ENCODE results near the gene WWC2.
A peak's percentile ranks its signal among the peaks of the same experiment; 100 is the strongest.

DNA sequence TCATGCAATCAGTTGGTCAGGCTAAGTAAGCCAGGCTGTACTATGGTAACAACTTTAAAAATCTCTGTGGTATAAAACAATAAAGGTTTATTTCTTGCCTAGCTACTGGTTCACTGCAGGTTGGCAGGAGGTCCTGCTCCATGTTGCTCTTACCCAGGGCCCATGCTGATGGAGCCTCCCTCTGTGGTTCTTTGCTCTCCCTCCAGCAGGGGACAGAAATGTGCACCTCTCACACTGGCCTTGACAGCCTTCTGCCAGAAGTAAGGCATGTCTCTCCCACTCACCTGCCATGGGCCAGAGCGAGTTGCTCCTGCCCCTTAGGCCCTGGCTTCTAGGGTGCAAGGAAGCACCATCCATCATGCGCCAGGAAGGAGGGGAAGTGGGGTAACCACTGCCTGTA is 189.9 kb downstream of the WWC2 start:
- TF ChIP-seq POLR2AphosphoS5 (IDR thresholded peaks at IDR 0.05; ENCODE audit: low read depth, low read length) (no peak), POLR2A (IDR thresholded peaks at IDR 0.05; ENCODE audit: borderline replicate concordance, extremely low read depth, insufficient read depth, insufficient read length) (no peak), EZH2 (IDR thresholded peaks at IDR 0.05) (no peak), SIN3A (IDR thresholded peaks at IDR 0.05; ENCODE audit: low read depth) (no peak), EZH2phosphoT487 (IDR thresholded peaks at IDR 0.05; ENCODE audit: borderline replicate concordance) (no peak), YY1 (IDR thresholded peaks at IDR 0.05; ENCODE audit: extremely low read depth, insufficient replicate concordance, low read depth, low read length) (no peak), ZNF274 (IDR thresholded peaks at IDR 0.05; ENCODE audit: low read depth, low read length) (no peak), EGR1 (IDR thresholded peaks at IDR 0.05; ENCODE audit: low read depth) (no peak), SRF (IDR thresholded peaks at IDR 0.05; ENCODE audit: low read depth) (no peak), ZFX (IDR thresholded peaks at IDR 0.05) (no peak), CEBPB (IDR thresholded peaks at IDR 0.05; ENCODE audit: low read depth) (no peak)
- TF ChIP-seq, protein P1, sequence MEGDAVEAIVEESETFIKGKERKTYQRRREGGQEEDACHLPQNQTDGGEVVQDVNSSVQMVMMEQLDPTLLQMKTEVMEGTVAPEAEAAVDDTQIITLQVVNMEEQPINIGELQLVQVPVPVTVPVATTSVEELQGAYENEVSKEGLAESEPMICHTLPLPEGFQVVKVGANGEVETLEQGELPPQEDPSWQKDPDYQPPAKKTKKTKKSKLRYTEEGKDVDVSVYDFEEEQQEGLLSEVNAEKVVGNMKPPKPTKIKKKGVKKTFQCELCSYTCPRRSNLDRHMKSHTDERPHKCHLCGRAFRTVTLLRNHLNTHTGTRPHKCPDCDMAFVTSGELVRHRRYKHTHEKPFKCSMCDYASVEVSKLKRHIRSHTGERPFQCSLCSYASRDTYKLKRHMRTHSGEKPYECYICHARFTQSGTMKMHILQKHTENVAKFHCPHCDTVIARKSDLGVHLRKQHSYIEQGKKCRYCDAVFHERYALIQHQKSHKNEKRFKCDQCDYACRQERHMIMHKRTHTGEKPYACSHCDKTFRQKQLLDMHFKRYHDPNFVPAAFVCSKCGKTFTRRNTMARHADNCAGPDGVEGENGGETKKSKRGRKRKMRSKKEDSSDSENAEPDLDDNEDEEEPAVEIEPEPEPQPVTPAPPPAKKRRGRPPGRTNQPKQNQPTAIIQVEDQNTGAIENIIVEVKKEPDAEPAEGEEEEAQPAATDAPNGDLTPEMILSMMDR (IDR thresholded peaks at IDR 0.05 in 2 of 3, conservative IDR thresholded peaks at IDR 0.05 in 1 of 3; ENCODE audit: borderline replicate concordance in 1 of 3, insufficient read depth in 1 of 3, low read depth in 2 of 3, low read length in 2 of 3): 0 out of 6 replicates have a peak, but pooled peaks of 1 of the 3 experiments have one; percentile 3
- TF ChIP-seq, protein P2, sequence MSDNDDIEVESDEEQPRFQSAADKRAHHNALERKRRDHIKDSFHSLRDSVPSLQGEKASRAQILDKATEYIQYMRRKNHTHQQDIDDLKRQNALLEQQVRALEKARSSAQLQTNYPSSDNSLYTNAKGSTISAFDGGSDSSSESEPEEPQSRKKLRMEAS (IDR thresholded peaks at IDR 0.05): no peak
- TF ChIP-seq, protein P3, sequence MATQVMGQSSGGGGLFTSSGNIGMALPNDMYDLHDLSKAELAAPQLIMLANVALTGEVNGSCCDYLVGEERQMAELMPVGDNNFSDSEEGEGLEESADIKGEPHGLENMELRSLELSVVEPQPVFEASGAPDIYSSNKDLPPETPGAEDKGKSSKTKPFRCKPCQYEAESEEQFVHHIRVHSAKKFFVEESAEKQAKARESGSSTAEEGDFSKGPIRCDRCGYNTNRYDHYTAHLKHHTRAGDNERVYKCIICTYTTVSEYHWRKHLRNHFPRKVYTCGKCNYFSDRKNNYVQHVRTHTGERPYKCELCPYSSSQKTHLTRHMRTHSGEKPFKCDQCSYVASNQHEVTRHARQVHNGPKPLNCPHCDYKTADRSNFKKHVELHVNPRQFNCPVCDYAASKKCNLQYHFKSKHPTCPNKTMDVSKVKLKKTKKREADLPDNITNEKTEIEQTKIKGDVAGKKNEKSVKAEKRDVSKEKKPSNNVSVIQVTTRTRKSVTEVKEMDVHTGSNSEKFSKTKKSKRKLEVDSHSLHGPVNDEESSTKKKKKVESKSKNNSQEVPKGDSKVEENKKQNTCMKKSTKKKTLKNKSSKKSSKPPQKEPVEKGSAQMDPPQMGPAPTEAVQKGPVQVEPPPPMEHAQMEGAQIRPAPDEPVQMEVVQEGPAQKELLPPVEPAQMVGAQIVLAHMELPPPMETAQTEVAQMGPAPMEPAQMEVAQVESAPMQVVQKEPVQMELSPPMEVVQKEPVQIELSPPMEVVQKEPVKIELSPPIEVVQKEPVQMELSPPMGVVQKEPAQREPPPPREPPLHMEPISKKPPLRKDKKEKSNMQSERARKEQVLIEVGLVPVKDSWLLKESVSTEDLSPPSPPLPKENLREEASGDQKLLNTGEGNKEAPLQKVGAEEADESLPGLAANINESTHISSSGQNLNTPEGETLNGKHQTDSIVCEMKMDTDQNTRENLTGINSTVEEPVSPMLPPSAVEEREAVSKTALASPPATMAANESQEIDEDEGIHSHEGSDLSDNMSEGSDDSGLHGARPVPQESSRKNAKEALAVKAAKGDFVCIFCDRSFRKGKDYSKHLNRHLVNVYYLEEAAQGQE (IDR thresholded peaks at IDR 0.05; ENCODE audit: low read depth): no peak
